Suprapubic skin (tissue), 4 donors: ENCODE results near the gene NCK1.
"Not testable (repeated sequence)": the region's sequence is repeated elsewhere in the genome, so short reads cannot be mapped to it uniquely, and the experiment has no call there.

Experiments
- EP300 ChIP-seq: sonication (generic); formaldehyde crosslinking; IDR thresholded peaks from one replicate; pipeline ENCODE4 v1.6.1; 2017; ENCODE audit warnings: antibody characterized with exemption
- POLR2A ChIP-seq, 2 donors: fragments of 450-650 bp; IDR thresholded peaks; one replicate each; pipeline ENCODE4 v1.6.1; 2017; ENCODE audit warnings: antibody characterized with exemption in 2 of 2, mild to moderate bottlenecking in 2 of 2, moderate library complexity in 2 of 2
- POLR2AphosphoS5 ChIP-seq, 3 donors: sonication (generic); formaldehyde crosslinking; IDR thresholded peaks; one replicate each; pipeline ENCODE4 v1.6.1; 2017; ENCODE audit warnings: antibody characterized with exemption in 3 of 3
- TF ChIP-seq, protein P1 (sequence below), 2 donors: fragments of 200-600 bp in 1 of 2; fragments of 450-650 bp in 1 of 2; sonication (generic) in 1 of 2; IDR thresholded peaks; one replicate each; pipeline ENCODE4 v1.5.1; 2016 to 2019; ENCODE audit warnings: antibody characterized with exemption in 2 of 2, mild to moderate bottlenecking in 1 of 2, moderate library complexity in 1 of 2

DNA sequence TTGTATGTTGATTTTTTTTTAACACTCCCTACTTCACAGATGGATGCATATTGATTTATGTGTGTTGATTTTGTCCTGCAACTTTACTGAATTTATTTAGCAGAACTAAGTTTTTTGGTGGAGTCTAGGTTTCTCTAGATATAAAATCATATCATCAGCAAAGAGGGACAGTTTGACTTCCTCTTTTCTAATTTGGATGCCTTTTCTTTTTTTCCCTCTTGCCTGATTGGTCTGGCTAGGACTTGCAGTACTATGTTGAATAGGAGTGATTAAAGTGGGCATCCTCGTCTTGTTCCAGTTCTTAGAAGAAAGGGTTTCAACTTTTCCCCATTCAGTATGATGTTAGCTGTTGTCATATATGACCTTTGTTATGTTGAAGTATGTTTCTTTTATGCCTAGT is 38.7 kb downstream of the NCK1 start:
- TF ChIP-seq, protein P1, sequence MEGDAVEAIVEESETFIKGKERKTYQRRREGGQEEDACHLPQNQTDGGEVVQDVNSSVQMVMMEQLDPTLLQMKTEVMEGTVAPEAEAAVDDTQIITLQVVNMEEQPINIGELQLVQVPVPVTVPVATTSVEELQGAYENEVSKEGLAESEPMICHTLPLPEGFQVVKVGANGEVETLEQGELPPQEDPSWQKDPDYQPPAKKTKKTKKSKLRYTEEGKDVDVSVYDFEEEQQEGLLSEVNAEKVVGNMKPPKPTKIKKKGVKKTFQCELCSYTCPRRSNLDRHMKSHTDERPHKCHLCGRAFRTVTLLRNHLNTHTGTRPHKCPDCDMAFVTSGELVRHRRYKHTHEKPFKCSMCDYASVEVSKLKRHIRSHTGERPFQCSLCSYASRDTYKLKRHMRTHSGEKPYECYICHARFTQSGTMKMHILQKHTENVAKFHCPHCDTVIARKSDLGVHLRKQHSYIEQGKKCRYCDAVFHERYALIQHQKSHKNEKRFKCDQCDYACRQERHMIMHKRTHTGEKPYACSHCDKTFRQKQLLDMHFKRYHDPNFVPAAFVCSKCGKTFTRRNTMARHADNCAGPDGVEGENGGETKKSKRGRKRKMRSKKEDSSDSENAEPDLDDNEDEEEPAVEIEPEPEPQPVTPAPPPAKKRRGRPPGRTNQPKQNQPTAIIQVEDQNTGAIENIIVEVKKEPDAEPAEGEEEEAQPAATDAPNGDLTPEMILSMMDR (IDR thresholded peaks at IDR 0.05), result not testable (repeated sequence)
- TF ChIP-seq POLR2A (IDR thresholded peaks at IDR 0.05); EP300; POLR2AphosphoS5 (IDR thresholded peaks at IDR 0.05): not testable (repeated sequence)
